DMS53 treated with DMSO at 0.1 percent for 48 hours (cell line): ENCODE results near the gene SKI.
"Not testable (repeated sequence)": the region's sequence is repeated elsewhere in the genome, so short reads cannot be mapped to it uniquely, and the experiment has no call there.

Experiments
- DNase-seq: peaks from one replicate; lab custom pipeline; 2025; ENCODE audit not compliant: unreplicated experiment; lab: John Stamatoyannopoulos, UW

Gene SKI

GRCh38 chr1:2259668-2260402 is 31.7 kb downstream of the SKI start:
- DNase-seq: no peak

GRCh38 chr1:2260470-2260869 is 32.4 kb downstream of the SKI start:
- not testable (repeated sequence) for DNase-seq

- no peak for DNase-seq
These were observed 32.8 kb downstream of the SKI start for GRCh38 chr1:2260917-2261316.

- DNase-seq: not testable (repeated sequence)
These were observed 33.6 kb downstream of the SKI start for GRCh38 chr1:2261476-2262395.

GRCh38 chr1:2266301-2266975 is 38.3 kb downstream of the SKI start:
- no peak for DNase-seq

- no peak for DNase-seq
These were observed 39.1 kb downstream of the SKI start for GRCh38 chr1:2267051-2267830.

- DNase-seq: no peak
These were observed 39.7 kb downstream of the SKI start for GRCh38 chr1:2267862-2268261.

GRCh38 chr1:2268285-2269056 is 40.4 kb downstream of the SKI start:
- no peak for DNase-seq

- DNase-seq: no peak
These were observed 41.2 kb downstream of the SKI start for GRCh38 chr1:2269193-2269921.

- DNase-seq: no peak
These were observed 41.8 kb downstream of the SKI start for GRCh38 chr1:2269922-2270259.

GRCh38 chr1:2270260-2271100 is 42.4 kb downstream of the SKI start:
- no peak for DNase-seq

GRCh38 chr1:2271211-2271721 is 43.1 kb downstream of the SKI start:
- no peak for DNase-seq

GRCh38 chr1:2271841-2272655 is 43.9 kb downstream of the SKI start:
- no peak for DNase-seq

- no peak for DNase-seq
These were observed 44.7 kb downstream of the SKI start for GRCh38 chr1:2272686-2273400.

- no peak for DNase-seq
These were observed 45.4 kb downstream of the SKI start for GRCh38 chr1:2273401-2274090.

GRCh38 chr1:2274231-2274928 is 46.3 kb downstream of the SKI start:
- DNase-seq: no peak
